ENCODE data around the gene CD276. TPM values are rescaled to one million over a fixed set of nuclear protein-coding genes. Genes with fewer than 3 reads are reported as not detected.

The CD276 gene
- total RNA-seq, 1 experiment from 2014 or later: 133 TPM

DNA sequence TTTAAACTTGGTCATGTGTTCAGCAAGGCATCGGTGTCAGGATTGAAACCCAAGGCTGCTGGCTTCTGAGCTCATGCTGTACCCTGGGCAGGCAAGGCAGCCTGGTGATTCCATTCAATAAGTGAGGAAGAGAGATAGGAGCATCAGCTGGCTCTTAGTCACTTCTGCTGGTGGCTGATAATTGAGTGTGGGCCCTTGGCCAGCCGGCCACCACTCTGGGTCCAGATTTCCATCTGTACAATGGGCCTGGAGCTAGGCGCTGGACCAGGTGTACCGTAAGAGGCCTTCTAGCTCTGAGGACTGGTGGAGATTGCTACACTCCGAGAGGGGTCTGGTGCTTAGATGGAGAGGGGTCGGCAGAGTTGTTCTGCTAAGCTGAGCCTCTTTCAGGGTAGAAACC, 4.3 kb downstream of the CD276 start:
- H3K4me3 Mint-ChIP-seq: no peak overlapping the region
- H3K23ac ChIP-seq (ENCODE audit: insufficient read length, low read depth, low read length): no peak overlapping the region
- no peak overlapping the region for H3K4me2 ChIP-seq (ENCODE audit: insufficient read depth, insufficient read length, low read length)
- peak; percentile 16 for DNase-seq
- H3K27ac Mint-ChIP-seq: peak overlapping the region in 1 of 3 experiments; percentile 32; a peak in 1 of 7 replicates
- H3T11ph ChIP-seq (ENCODE audit: low read length): no peak overlapping the region
- no peak overlapping the region for H3K56ac ChIP-seq (ENCODE audit: insufficient read length, low read depth, low read length)
- peaks cover 11% of the 10 kb centered on the region for H3K23me2 ChIP-seq (ENCODE audit: insufficient read length, low read depth, low read length, poor library complexity, severe bottlenecking)
- H4K91ac ChIP-seq (ENCODE audit: insufficient read length, low read depth, low read length): no peak overlapping the region
- peaks cover 6% of the 10 kb centered on the region; the same call in 1 of the 2 replicates for H3K4me1 ChIP-seq (ENCODE audit: insufficient read depth, low read length)
- no peak for TF ChIP-seq CTCF (conservative IDR thresholded peaks at IDR 0.05)
- no peak overlapping the region for H2BK15ac ChIP-seq (ENCODE audit: low read depth, low read length)
- no peak overlapping the region for H2AK5ac ChIP-seq (ENCODE audit: insufficient read length, low read length)
- peaks cover 37% of the 10 kb centered on the region; the same call in 1 of the 2 replicates for H3K79me2 ChIP-seq (ENCODE audit: insufficient read depth, low read length)
- H3K27ac ChIP-seq (ENCODE audit: insufficient read length, low read depth, low read length): no peak overlapping the region
- no peak overlapping the region for H3K9ac ChIP-seq (ENCODE audit: extremely low read depth, insufficient read length, low read length)
- no peak overlapping the region for H2AFZ ChIP-seq (ENCODE audit: low read length)
- H4K20me1 ChIP-seq (ENCODE audit: control insufficient read depth, insufficient read depth, insufficient read length): no peaks in the 10 kb centered on the region
- no CpG with 5 or more reads among the region's 6 CpGs for WGBS (ENCODE audit: extremely low coverage, insufficient read length, low lambda C conversion rate)
- no peaks in the 10 kb centered on the region for H3K9me3 ChIP-seq (ENCODE audit: control insufficient read depth, low read depth, low read length)
- H2BK12ac ChIP-seq (ENCODE audit: insufficient read length, low read depth, low read length): no peak overlapping the region
- no peak overlapping the region for H4K8ac ChIP-seq (replicated peaks; ENCODE audit: insufficient read length, low read depth, low read length)
- H4K5ac ChIP-seq (ENCODE audit: insufficient read length, low read depth, low read length): no peak overlapping the region
- peaks cover under 1 to 5% (median 1%) of the 10 kb centered on the region in 3 experiments; a peak in 5 of 7 replicates for H3K36me3 Mint-ChIP-seq (ENCODE audit: insufficient read depth in 1 of 3, low read depth in 3 of 3)
- H3K4me1 Mint-ChIP-seq: peaks cover 26 to 29% of the 10 kb centered on the region in 2 experiments
- no peak overlapping the region for H2BK20ac ChIP-seq (ENCODE audit: low read depth, low read length, poor library complexity, severe bottlenecking)
- no peak overlapping the region for H2BK120ac ChIP-seq (ENCODE audit: low read depth, low read length, poor library complexity, severe bottlenecking)
- H3K27me3 ChIP-seq (ENCODE audit: insufficient read depth, low read length): no peaks in the 10 kb centered on the region
- H3K27me3 Mint-ChIP-seq (ENCODE audit: low read depth): no peaks in the 10 kb centered on the region
- H3K79me1 ChIP-seq (ENCODE audit: insufficient read depth, low read depth, low read length, poor library complexity, severe bottlenecking): peaks cover 7% of the 10 kb centered on the region
- H3K18ac ChIP-seq (ENCODE audit: insufficient read length, low read depth, low read length): no peak overlapping the region
- H3K14ac ChIP-seq (ENCODE audit: insufficient read depth, low read length): no peak overlapping the region
- no peaks in the 10 kb centered on the region for H3K9me3 Mint-ChIP-seq
- no peak overlapping the region for H2BK5ac ChIP-seq (ENCODE audit: insufficient read length, low read length)
- H3K4ac ChIP-seq (ENCODE audit: low read depth, low read length): no peak overlapping the region
